ENCODE measurements around the gene HBZ.
"Not testable (repeated sequence)": the region's sequence is repeated elsewhere in the genome, so short reads cannot be mapped to it uniquely, and the experiment has no call there.

Gene HBZ

DNA sequence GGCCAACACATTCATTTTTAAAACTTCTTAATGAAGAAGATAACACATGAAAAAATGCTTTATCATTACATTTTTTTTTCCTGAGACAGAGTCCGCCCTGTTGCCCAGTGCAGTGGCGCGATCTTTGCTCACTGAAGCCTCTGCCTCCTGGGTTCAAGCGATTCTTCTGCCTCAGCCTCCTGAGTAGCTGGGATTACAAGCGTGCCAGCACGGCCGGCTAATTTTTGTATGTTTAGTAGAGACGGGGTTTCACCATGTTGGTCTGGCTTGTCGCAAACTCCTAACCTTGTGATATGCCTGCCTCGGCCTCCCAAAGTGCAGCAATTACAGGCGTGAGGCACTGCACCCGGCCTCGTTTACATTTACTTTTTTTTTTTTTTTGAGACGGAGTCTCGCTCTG lies 41.0 kb downstream of the HBZ start:
- DNase-seq (ENCODE audit: low spot score) = no peak
- TF ChIP-seq CTCF (IDR thresholded peaks at IDR 0.05; ENCODE audit: extremely low read depth, missing control alignments) = no peak

- no peak for TF ChIP-seq CTCF (IDR thresholded peaks at IDR 0.05; ENCODE audit: extremely low read depth, missing control alignments)
- no peak for DNase-seq (ENCODE audit: low spot score)
Measured at GRCh38 chr16:194516-194915, 42.1 kb downstream of the HBZ start.

GRCh38 chr16:200388-200787 lies 47.9 kb downstream of the HBZ start:
- DNase-seq (ENCODE audit: low spot score) = no peak

GRCh38 chr16:203246-203645 lies 50.8 kb downstream of the HBZ start:
- TF ChIP-seq CTCF (IDR thresholded peaks at IDR 0.05; ENCODE audit: extremely low read depth, missing control alignments) = no peak

More at GRCh38 chr16:200388-200787, 47.9 kb downstream of the HBZ start:
- no peak for TF ChIP-seq CTCF (IDR thresholded peaks at IDR 0.05; ENCODE audit: extremely low read depth, missing control alignments)

DNA sequence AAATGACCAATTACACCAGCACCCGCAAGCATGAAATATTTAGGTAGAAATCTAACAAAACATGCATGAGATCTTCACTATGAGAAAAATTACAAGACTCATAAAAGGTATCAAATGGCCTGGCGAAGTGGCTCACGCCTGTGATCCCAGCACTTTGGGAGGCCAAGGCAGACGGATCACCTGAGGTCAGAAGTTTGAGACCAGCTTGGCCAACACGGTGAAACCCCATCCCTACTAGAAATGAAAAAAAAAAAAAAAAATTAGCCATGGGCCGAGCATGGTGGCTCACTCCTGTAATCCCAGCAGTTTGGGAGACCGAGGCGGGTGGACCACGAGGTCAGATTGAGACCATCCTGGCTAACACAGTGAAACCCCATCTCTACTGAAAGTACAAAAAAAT lies 51.6 kb downstream of the HBZ start:
- DNase-seq (ENCODE audit: low spot score) = not testable (repeated sequence)

More at GRCh38 chr16:203246-203645, 50.8 kb downstream of the HBZ start:
- no peak for DNase-seq (ENCODE audit: low spot score)

All from GM20000 (cell line).